GM19025 (cell line): Measurements from ENCODE around the gene BBS9.

Experiments used
- ATAC-seq: cut with Tn5 transposase; IDR thresholded peaks from one replicate; pipeline ENCODE4 v1.9.1; 2021; ENCODE audit warnings: mild to moderate bottlenecking, low read depth, moderate library complexity; ENCODE audit not compliant: unreplicated experiment

The BBS9 gene

GRCh38 chr7:33118383-33118782, 11.0 kb upstream of the BBS9 start:
- no peak for ATAC-seq

- ATAC-seq, result no peak
Observed at GRCh38 chr7:33127085-33127484, 2.3 kb upstream of the BBS9 start.

DNA sequence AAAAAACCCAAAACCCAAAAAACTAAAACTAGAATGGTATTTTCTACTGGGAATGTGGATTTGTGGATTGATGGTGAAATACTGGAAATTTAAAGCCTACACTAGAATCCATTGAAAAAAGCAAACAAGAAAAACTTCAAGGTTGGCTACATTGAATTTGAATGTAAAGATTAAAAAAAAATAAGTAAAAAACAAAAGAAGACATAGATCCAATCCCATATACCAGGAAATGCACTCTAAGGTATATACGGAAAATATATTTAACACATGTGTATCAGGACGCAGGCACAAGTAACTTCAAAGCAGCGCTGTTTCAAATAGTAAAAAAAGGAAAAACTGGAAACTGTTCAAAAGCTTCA, 754 bp upstream of the BBS9 start:
- no peak for ATAC-seq

GRCh38 chr7:33129806-33130153, 416 bp downstream of the BBS9 start:
- ATAC-seq, result no peak

DNA sequence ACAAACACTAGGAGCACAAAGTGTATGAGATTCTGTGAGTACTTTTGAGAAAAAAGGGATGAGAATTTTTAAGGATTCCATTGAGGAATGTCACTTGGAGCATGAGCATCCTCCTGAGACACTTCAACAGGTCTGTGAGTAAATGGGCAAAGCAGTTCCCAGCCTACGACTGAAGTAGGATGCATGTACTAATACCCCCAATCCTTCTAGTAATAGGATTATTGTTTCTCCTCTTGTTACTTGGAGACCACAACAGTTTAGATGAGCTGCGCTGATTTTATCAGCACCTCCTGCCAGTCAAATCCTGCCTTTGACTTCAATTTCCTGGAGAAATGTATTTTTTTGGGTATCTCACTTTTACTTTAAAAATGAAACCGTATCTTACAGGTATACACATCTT, 820 bp downstream of the BBS9 start:
- no peak for ATAC-seq

DNA sequence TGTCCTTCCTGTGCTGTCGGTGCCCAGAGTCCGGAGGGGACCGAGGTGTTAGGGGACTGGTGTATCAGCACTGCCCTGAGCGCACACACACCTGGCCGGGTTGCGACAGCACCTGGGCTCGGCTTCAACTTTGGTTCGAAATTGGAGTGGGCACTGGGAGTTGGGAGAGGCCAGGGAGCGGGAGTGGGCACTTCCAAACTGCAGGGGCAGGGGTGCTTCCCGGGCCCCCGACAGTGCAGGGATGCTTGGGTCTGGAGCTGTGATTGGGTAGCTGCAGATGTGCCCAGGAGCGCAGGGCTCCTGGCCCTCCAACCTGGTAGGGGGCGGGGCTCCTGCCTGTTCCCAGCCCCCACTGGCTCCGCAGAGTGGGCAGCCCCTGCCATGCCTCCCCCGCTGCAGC, 7.7 kb downstream of the BBS9 start:
- no peak for ATAC-seq

- no peak for ATAC-seq
Observed at GRCh38 chr7:33142585-33142984, 13.2 kb downstream of the BBS9 start.

GRCh38 chr7:33143996-33144718, 14.8 kb downstream of the BBS9 start:
- no peak for ATAC-seq

- ATAC-seq, result no peak
Observed at GRCh38 chr7:33145156-33145555, 15.8 kb downstream of the BBS9 start.

DNA sequence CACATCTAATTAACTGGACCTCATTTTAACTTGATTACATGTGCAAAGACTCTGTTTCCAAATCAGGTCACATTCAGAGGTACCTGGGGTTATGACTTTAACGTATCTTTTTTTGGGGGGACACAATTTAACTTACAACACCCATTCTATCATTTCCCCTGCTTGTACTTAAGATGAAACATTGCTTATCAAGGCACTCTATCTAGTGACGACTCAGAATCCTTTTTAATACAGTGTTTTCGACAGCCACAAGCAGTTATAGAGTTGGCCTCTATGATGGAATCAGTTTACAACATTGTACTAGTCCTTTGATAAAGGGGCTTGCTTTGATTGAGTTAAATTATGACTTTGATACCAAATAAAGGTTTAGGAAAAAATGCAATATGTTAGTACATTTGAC, 22.7 kb downstream of the BBS9 start:
- no peak for ATAC-seq

- ATAC-seq, result no peak
Observed at GRCh38 chr7:33155811-33156210, 26.4 kb downstream of the BBS9 start.

GRCh38 chr7:33156441-33156840, 27.1 kb downstream of the BBS9 start:
- ATAC-seq, result no peak

DNA sequence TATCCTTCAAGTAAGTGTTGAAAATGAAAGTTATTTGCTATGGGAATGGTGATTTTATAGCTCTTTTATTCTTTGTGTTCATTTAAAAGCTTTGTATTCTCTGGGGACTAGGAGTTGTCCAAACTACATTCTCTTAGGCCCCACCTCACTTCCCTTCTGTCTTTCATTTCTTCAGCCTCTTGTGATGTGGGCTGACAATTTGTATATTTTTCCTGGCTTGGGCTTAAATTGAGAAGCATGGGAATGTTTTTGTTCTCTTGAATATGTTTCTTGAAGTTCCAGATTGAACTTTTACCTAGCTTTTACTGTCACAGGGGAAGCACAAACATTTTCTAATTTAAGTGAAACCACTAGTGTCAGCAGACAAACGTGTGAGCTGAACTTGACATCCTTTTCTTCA, 27.9 kb downstream of the BBS9 start:
- ATAC-seq, result no peak

DNA sequence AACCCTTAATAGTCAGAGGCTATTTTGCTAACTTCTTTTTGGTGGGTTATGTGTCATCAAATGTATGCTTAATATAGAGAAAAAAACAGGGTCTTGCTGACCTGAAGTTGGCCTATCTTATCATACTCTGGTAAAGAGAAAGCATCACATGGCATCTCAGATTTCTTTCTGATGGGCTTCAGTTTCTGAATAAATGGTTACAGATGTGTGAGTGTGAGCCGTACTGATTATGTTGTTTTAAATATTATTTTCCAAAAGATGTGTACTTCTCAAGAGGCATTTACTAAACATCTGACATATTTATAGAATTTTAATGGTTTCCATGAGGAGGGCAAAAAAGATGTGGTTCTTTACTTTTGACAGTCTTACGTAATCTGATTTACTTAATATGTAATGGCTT, 28.4 kb downstream of the BBS9 start:
- ATAC-seq, result no peak

DNA sequence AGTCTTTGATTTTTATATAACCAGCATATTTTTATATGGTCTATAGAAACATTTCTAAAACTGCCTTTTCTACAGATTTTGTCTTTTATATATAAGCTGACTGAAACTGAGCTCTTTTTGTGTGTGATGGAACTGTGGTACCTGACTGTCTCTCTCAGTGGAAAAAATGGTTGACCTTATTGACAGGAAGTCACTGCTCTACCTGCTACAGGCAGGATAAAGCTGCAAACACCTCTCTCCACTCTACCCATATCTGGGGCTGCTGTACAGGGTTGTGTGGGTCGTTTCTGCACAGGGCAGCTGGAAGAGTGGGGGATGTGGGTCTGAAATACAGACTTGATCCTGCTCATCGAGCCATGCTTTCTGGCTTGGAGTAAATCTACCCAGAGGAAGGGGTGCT, 48.5 kb downstream of the BBS9 start:
- ATAC-seq, result no peak

DNA sequence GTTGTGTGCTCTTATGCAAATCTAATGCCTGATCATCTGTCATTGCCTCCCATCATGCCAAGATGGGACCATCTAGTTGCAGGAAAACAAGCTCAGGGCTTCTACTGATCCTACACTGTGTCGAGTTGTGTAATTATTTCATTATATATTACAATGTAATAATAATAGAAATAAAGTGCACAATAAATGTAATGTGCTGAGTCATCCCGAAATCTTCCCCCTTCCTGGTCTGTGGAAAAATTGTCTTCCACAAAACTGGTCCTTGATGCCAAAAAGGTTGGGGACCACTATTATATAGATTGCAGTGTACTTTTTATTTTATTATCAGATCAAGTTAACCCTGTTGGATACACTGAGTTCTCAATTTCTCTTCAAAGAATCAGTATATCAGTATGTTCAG, 50.2 kb downstream of the BBS9 start:
- no peak for ATAC-seq

- ATAC-seq, result no peak
Observed at GRCh38 chr7:33183504-33183903, 54.1 kb downstream of the BBS9 start.

DNA sequence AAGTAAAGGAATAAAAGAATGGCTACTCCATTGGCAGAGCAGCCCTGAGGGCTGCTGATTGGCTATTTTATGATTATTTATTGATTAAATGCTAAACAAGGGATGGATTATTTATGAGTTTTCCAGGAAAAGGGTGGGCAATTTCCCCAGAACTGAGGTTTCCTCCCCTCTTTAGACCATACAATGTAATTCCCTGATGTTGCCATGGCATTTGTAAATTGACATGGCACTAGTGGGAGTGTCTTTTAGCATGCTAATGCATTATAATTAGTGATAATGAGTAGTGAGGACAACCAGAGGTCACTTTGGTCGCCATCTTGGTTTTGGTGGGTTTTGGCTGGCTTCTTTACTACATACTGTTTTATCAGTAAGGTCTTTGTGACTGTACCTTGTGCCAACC, 55.5 kb downstream of the BBS9 start:
- no peak for ATAC-seq

DNA sequence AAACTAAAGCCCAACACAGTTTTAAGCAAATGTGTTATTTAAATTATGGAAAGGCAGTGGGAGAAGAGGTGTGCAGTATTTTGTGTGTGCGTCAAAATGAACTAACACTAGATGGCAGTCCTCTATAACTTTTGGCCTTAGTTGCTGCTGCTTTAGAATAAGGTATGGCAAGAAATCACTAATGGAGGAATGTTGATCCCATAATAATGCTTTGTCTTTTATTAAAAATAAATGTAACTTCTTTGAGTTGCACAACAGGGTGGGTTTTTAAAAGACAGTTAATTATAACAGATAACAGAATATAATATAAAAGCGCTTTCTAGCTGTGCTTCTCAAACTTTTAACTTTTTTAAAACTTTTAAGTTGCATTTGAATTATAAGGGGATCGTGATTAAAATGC, 56.4 kb downstream of the BBS9 start:
- ATAC-seq, result no peak

DNA sequence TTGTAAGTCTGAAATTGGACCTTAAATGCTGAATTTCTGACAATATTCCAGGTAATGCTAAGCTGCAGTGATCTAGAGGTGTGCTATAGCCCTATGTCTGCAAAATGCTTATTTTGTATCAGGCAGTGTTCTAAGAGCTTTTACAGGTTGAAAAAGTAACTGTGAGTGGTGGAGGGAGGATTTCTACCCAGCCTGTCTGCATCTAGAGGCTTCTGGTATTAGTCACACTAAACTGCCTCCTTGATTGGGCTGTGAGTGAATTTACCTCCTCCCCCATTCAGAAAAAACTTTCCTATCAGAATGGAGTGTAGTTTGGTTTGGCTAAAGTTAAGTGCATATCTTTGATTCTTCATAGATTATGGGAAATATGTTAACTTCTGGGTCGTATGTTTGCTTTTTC, 56.8 kb downstream of the BBS9 start:
- ATAC-seq, result no peak

DNA sequence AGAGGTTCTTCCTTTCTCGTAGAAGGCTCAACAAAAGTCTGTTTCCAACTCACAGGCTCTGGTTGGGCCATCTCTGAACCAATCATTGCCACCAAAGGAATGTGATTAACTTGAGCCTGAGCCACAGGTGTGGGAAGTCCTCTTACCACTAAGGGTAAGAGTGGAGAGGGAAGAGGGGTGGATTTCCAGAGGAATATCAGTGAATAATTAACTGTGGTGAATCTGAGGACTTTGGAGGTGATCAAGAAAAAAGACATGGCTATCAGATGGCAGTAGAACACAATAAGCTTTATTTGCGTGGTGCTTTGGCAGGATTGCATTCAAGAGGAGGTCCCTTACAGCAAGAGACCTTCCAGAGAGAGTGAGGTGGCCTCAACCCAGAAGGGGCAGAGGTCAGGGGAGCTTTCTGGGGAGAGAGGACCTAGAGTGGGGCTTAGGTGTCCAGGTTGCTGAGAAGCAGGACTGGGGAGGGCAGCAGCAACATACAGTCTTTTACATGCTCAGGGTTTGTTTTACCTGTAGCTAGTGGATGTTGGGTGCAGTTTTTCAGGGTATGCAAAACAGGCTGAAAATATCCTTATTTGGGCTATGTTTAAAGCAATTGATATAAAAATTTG, 61.4 kb downstream of the BBS9 start:
- no peak for ATAC-seq

- ATAC-seq, result no peak
Observed at GRCh38 chr7:33191340-33191739, 62.0 kb downstream of the BBS9 start.
